Right lobe of liver (tissue), 4 donors: ENCODE measurements around the gene ERC2.

Experiments used
- POLR2A ChIP-seq: fragments of 450-650 bp; IDR thresholded peaks from one replicate; pipeline ENCODE4 v1.6.1; 2017; ENCODE audit warnings: antibody characterized with exemption, mild to moderate bottlenecking
- TF ChIP-seq, protein P1 (sequence below), 4 donors: fragments of 200-600 bp in 3 of 4; fragments of 450-650 bp in 1 of 4; IDR thresholded peaks; one replicate each; pipeline versions ENCODE4 v1.5.1 to v1.8.0; 2016 to 2022; ENCODE audit warnings: antibody characterized with exemption in 4 of 4, mild to moderate bottlenecking in 2 of 4
- donor health status: DM: no; HTN: no; CAD: no.
- donor health status: DM: no; HTN: no; CAD: no.
- donor health status: DM: no; HTN: yes; CAD: no.

- TF ChIP-seq, protein P1, sequence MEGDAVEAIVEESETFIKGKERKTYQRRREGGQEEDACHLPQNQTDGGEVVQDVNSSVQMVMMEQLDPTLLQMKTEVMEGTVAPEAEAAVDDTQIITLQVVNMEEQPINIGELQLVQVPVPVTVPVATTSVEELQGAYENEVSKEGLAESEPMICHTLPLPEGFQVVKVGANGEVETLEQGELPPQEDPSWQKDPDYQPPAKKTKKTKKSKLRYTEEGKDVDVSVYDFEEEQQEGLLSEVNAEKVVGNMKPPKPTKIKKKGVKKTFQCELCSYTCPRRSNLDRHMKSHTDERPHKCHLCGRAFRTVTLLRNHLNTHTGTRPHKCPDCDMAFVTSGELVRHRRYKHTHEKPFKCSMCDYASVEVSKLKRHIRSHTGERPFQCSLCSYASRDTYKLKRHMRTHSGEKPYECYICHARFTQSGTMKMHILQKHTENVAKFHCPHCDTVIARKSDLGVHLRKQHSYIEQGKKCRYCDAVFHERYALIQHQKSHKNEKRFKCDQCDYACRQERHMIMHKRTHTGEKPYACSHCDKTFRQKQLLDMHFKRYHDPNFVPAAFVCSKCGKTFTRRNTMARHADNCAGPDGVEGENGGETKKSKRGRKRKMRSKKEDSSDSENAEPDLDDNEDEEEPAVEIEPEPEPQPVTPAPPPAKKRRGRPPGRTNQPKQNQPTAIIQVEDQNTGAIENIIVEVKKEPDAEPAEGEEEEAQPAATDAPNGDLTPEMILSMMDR (IDR thresholded peaks at IDR 0.05), result no peak
- TF ChIP-seq POLR2A, result no peak
These were observed 102.2 kb downstream of the ERC2 start for GRCh38 chr3:56365905-56366640.
